HEK293T (cell line): ENCODE measurements around the gene MTRF1.

Experiments used
- BHLHE40 ChIP-seq: fragments of 450-650 bp; IDR thresholded peaks from 2 replicates; pipeline ENCODE4 v1.6.1; 2016; ENCODE audit warnings: mild to moderate bottlenecking, moderate library complexity, borderline replicate concordance
- FOXK2 ChIP-seq: fragments of 450-650 bp; IDR thresholded peaks from 2 replicates; pipeline ENCODE4 v1.6.1; 2016; ENCODE audit warnings: mild to moderate bottlenecking
- FOXM1 ChIP-seq: fragments of 450-650 bp; IDR thresholded peaks from 2 replicates; pipeline ENCODE4 v1.6.1; 2017; ENCODE audit warnings: mild to moderate bottlenecking, borderline replicate concordance
- L3MBTL2 ChIP-seq: fragments of 450-650 bp; conservative IDR thresholded peaks from 2 replicates; pipeline ENCODE4 v1.6.1; 2016; ENCODE audit warnings: mild to moderate bottlenecking
- LEF1 ChIP-seq: fragments of 450-650 bp; IDR thresholded peaks from 2 replicates; pipeline ENCODE4 v1.6.1; 2017; ENCODE audit warnings: mild to moderate bottlenecking, borderline replicate concordance
- NFRKB ChIP-seq: fragments of 450-650 bp; IDR thresholded peaks from 2 replicates; pipeline ENCODE4 v1.6.1; 2016; ENCODE audit warnings: mild to moderate bottlenecking, moderate library complexity
- SP1 ChIP-seq: fragments of 450-650 bp; IDR thresholded peaks from 2 replicates; pipeline ENCODE4 v1.6.1; 2017
- SUZ12 ChIP-seq: fragments of 450-650 bp; IDR thresholded peaks from 2 replicates; pipeline ENCODE4 v1.6.1; 2016; ENCODE audit warnings: mild to moderate bottlenecking
- ZNF384 ChIP-seq: fragments of 450-650 bp; IDR thresholded peaks from 2 replicates; pipeline ENCODE4 v1.6.1; 2016

DNA sequence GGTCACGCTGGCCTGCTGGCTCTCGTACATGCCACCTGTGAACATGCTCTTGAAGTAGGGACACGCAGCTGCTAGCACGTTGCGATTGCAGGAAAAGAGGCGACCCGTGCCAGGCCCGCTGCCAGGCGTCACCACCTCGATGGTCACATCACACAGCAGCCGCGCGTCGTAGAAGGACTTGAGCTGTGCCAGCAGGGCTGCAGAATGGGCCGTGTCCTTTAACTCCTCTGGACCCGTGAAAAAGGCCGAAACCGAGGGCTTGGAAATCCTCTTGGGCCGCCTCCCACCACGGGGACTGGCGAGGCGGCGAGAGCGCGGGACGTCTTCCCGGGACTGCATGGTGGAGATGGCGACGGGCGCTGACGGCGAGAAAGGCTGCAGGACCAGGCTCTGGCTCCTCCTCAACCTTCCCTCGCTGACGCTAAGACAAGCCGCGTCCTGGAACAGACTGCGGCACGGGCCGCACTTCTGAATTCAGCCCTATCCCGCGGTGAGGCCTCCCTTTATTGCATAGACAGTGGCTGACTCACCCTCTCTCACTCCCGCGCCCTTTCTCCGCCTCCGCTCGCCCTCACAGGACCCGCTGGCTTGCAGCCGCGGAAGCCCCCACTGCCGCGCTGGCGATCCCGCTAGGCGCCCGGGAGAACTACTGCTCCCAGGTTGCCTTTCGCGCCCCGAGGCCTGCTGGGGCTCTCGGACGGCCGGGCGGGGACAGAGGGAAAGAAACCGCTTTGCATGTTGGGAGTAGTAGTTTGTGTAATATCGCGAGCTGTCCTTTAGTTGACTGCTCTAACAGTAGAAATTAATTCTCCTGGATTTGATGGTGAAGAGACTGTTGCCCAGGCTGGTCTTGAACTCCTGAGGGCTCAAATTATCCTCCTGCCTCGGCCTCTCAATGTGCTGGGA is 69.2 kb downstream of the MTRF1 start, which contains the start of gene KBTBD7:
- no peak for TF ChIP-seq ZNF384
- TF ChIP-seq L3MBTL2: peak; percentile 94
- no peak for TF ChIP-seq LEF1
- TF ChIP-seq FOXM1: no peak
- TF ChIP-seq NFRKB: no peak
- TF ChIP-seq FOXK2: no peak
- no peak for TF ChIP-seq SP1
- TF ChIP-seq SUZ12: peak; percentile 81
- no peak for TF ChIP-seq BHLHE40
